GM18511 (cell line): Measurements from ENCODE around the gene TAMALIN.

ENCODE experiments used
- ATAC-seq: cut with Tn5 transposase; IDR thresholded peaks from one replicate; pipeline ENCODE4 v1.9.1; 2021; ENCODE audit warnings: mild to moderate bottlenecking, moderate library complexity; ENCODE audit not compliant: unreplicated experiment

Gene TAMALIN

GRCh38 chr12:52035926-52036325 is 29.2 kb downstream of the TAMALIN start:
- ATAC-seq = no peak

- ATAC-seq = peak; percentile 43
Measured at GRCh38 chr12:52036587-52037171, 29.9 kb downstream of the TAMALIN start.

GRCh38 chr12:52037248-52037861 is 30.6 kb downstream of the TAMALIN start:
- ATAC-seq = peak; percentile 12

GRCh38 chr12:52038447-52038846 is 31.7 kb downstream of the TAMALIN start:
- ATAC-seq = no peak

- no peak for ATAC-seq
Measured at GRCh38 chr12:52041035-52041434, 34.3 kb downstream of the TAMALIN start.

GRCh38 chr12:52041695-52042123 is 35.0 kb downstream of the TAMALIN start:
- no peak for ATAC-seq

- no peak for ATAC-seq
Measured at GRCh38 chr12:52042706-52043385, 36.1 kb downstream of the TAMALIN start.

- no peak for ATAC-seq
Measured at GRCh38 chr12:52043386-52044212, 36.9 kb downstream of the TAMALIN start.

GRCh38 chr12:52044292-52044983 is 37.7 kb downstream of the TAMALIN start:
- no peak for ATAC-seq

GRCh38 chr12:52045794-52046199 is 39.1 kb downstream of the TAMALIN start:
- ATAC-seq = no peak

GRCh38 chr12:52046859-52047258 is 40.1 kb downstream of the TAMALIN start:
- no peak for ATAC-seq

GRCh38 chr12:52049286-52049685 is 42.5 kb downstream of the TAMALIN start:
- ATAC-seq = no peak

- no peak for ATAC-seq
Measured at GRCh38 chr12:52049688-52050087, 42.9 kb downstream of the TAMALIN start.

GRCh38 chr12:52050116-52050757 is 43.5 kb downstream of the TAMALIN start:
- no peak for ATAC-seq

- ATAC-seq = peak; percentile 85
Measured at GRCh38 chr12:52050758-52051541, 44.2 kb downstream of the TAMALIN start, which contains the start of gene NR4A1. NR4A1 (plus strand) TSS chr12:52051442; CDS start chr12:52054329, 2,887 bp downstream.

- ATAC-seq = no peak
Measured at GRCh38 chr12:52052468-52053186, 45.9 kb downstream of the TAMALIN start.

- ATAC-seq = no peak
Measured at GRCh38 chr12:52053536-52054209, 46.9 kb downstream of the TAMALIN start.

- ATAC-seq = no peak
Measured at GRCh38 chr12:52054231-52054832, 47.6 kb downstream of the TAMALIN start.
